Effector memory CD8-positive, alpha-beta T cell (primary cell): ENCODE results near the gene TWF2.
A peak's percentile ranks its signal among the peaks of the same experiment; 100 is the strongest.

Experiments used
- ATAC-seq: fragments of 150-1000 bp; cut with Tn5 transposase; replicated peaks from 2 replicates; pipeline ENCODE4 v1.10.0; 2021; ENCODE audit warnings: mild to moderate bottlenecking, moderate library complexity
- DNase-seq, 3 experiments: peaks; one replicate each; pipeline ENCODE4 v3.0.0; 2021
- H3K27ac Mint-ChIP-seq, 2 donors: one replicate each; pipeline ENCODE4 v1.8.0; 2022; ENCODE audit warnings: mild to moderate bottlenecking in 2 of 2, mixed read lengths in 2 of 2, moderate library complexity in 2 of 2
- H3K27me3 Mint-ChIP-seq, 2 donors: one replicate each; pipeline ENCODE4 v1.8.0; 2022; ENCODE audit warnings: mixed read lengths in 2 of 2
- H3K36me3 Mint-ChIP-seq: one replicate; pipeline ENCODE4 v1.8.0; 2022; ENCODE audit warnings: mild to moderate bottlenecking, moderate library complexity, mixed read lengths; ENCODE audit not compliant: insufficient read depth
- H3K4me1 Mint-ChIP-seq, 2 donors: one replicate each; pipeline ENCODE4 v1.8.0; 2022; ENCODE audit warnings: low read depth in 2 of 2, mixed read lengths in 2 of 2
- H3K4me3 Mint-ChIP-seq, 2 donors: one replicate each; pipeline ENCODE4 v1.8.0; 2022; ENCODE audit warnings: mild to moderate bottlenecking in 2 of 2, mixed read lengths in 2 of 2, moderate library complexity in 2 of 2
- H3K9me3 Mint-ChIP-seq, 2 donors: one replicate each; pipeline ENCODE4 v1.8.0; 2022; ENCODE audit warnings: mixed read lengths in 2 of 2

The TWF2 gene

GRCh38 chr3:52240886-52241370 lies 2.0 kb upstream of the TWF2 start:
- H3K4me3 Mint-ChIP-seq: peak overlapping the region; percentile 97 to 98
- H3K27ac Mint-ChIP-seq: peak overlapping the region; percentile 93 to 95
- no peak for DNase-seq
- H3K4me1 Mint-ChIP-seq: peaks cover 54 to 65% of the 10 kb centered on the region in 2 donors
- H3K27me3 Mint-ChIP-seq: no peaks in the 10 kb centered on the region
- peaks cover 31% of the 10 kb centered on the region for H3K36me3 Mint-ChIP-seq
- no peak for ATAC-seq
- no peaks in the 10 kb centered on the region for H3K9me3 Mint-ChIP-seq

DNA sequence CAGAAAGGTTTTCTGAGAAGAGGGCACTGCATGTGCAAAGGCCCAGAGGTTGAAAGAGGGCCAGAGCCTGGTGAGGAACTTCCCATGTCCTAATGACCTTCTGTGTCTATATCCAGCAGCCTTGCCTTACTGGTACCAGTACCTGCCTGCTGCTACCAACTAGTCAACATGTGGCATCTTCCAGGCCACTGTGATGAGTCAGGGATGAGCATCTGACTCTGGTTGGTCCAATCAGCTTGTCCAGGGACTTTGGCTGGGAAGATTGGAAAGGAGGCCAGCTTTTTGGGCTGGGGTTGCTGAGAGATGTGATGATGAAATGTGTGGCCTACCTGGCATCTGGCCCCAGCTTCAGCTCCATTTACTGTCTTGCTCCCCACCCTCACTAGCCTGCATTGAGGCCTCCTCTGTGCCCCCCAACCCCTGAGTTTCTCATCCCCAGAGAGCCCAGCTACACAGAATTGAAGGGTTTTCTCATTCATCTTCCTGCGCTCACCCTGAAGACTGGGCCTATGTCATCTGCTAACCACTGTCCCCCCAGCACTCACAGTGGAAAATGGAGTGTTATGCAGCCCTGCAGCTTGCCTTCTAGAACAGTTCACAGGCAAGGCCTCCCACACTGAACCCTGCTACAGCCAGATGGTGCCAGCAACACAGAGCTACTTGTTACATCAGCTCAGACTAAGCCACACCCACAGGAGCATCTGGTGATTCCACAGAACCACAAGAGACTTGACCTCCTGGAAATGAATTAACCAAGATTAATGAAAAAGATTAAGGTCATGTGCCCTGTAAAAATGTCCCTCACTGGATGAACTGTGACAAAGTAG lies 1.3 kb upstream of the TWF2 start:
- Mint-ChIP-seq H3K4me3 (peak overlapping the region; percentile 97 to 98), H3K4me1 (peaks cover 58 to 71% of the 10 kb centered on the region in 2 donors), H3K27me3 (no peaks in the 10 kb centered on the region), H3K9me3 (no peaks in the 10 kb centered on the region), H3K27ac (peak overlapping the region; percentile 93 to 95), H3K36me3 (peaks cover 29% of the 10 kb centered on the region)
- DNase-seq: no peak
- ATAC-seq: no peak

- peaks cover 33% of the 10 kb centered on the region for H3K36me3 Mint-ChIP-seq
Observed at GRCh38 chr3:52238193-52238760, 681 bp downstream of the TWF2 start.

GRCh38 chr3:52237657-52238172 lies 1.2 kb downstream of the TWF2 start:
- no peaks in the 10 kb centered on the region for H3K27me3 Mint-ChIP-seq
- peak overlapping the region; percentile 93 to 95 for H3K27ac Mint-ChIP-seq
- DNase-seq: no peak
- H3K4me1 Mint-ChIP-seq: peaks cover 59 to 66% of the 10 kb centered on the region in 2 donors
- no peaks in the 10 kb centered on the region for H3K9me3 Mint-ChIP-seq
- H3K36me3 Mint-ChIP-seq: peaks cover 33% of the 10 kb centered on the region
- peak overlapping the region; percentile 97 to 98 for H3K4me3 Mint-ChIP-seq
- no peak for ATAC-seq

More at GRCh38 chr3:52238193-52238760, 681 bp downstream of the TWF2 start:
- no peaks in the 10 kb centered on the region for H3K9me3 Mint-ChIP-seq
- no peaks in the 10 kb centered on the region for H3K27me3 Mint-ChIP-seq
- ATAC-seq (no peak), DNase-seq (no peak)
- H3K27ac Mint-ChIP-seq: peak overlapping the region; percentile 93 to 95
- H3K4me1 Mint-ChIP-seq: peaks cover 57 to 70% of the 10 kb centered on the region in 2 donors
- peak overlapping the region; percentile 97 to 98 for H3K4me3 Mint-ChIP-seq

DNA sequence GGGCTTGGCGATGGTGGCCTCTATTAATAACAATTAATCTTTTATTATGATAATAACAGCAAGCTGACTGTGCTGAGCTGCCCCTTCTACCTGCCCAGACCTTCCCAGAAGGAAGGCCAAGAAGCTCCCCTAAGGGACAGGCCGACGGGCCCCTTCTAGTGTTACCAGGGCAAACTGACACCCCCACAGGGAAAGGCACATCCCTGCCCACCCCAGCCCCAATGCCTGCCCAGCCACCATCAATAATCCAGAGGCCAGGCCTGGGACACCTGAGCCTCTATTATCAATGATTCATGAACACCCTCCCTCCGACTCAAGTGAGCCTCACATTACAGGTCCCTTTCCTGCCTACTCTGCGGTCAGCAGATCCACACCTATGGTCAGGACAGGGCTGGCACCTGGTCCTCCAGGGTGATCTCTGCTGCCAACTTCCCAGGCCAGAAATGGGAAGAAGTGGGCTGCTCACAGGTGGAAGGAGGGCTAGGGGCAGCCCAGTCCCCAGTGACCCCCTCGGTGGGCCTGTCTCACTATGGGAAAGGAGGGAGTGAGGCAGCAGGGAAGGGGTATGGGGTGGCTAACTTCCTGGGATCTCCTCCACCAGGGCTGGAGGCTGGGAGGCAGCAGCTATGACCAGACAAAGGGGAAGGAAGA lies 1.8 kb downstream of the TWF2 start:
- H3K4me3 Mint-ChIP-seq: peak overlapping the region; percentile 97 to 98
- ATAC-seq (no peak), DNase-seq (no peak)
- no peaks in the 10 kb centered on the region for H3K9me3 Mint-ChIP-seq
- H3K4me1 Mint-ChIP-seq: peaks cover 63 to 70% of the 10 kb centered on the region in 2 donors
- peak overlapping the region; percentile 93 to 95 for H3K27ac Mint-ChIP-seq
- H3K27me3 Mint-ChIP-seq: no peaks in the 10 kb centered on the region
- H3K36me3 Mint-ChIP-seq: peaks cover 39% of the 10 kb centered on the region

GRCh38 chr3:52236424-52236886 lies 2.5 kb downstream of the TWF2 start:
- H3K4me3 Mint-ChIP-seq: peak overlapping the region; percentile 46 to 98
- H3K27me3 Mint-ChIP-seq: no peaks in the 10 kb centered on the region
- peaks cover 69 to 73% of the 10 kb centered on the region in 2 donors for H3K4me1 Mint-ChIP-seq
- peaks cover 44% of the 10 kb centered on the region for H3K36me3 Mint-ChIP-seq
- H3K9me3 Mint-ChIP-seq: no peaks in the 10 kb centered on the region
- ATAC-seq (no peak), DNase-seq (no peak)
- peak overlapping the region in 1 of 2 donors; percentile 93 for H3K27ac Mint-ChIP-seq

DNA sequence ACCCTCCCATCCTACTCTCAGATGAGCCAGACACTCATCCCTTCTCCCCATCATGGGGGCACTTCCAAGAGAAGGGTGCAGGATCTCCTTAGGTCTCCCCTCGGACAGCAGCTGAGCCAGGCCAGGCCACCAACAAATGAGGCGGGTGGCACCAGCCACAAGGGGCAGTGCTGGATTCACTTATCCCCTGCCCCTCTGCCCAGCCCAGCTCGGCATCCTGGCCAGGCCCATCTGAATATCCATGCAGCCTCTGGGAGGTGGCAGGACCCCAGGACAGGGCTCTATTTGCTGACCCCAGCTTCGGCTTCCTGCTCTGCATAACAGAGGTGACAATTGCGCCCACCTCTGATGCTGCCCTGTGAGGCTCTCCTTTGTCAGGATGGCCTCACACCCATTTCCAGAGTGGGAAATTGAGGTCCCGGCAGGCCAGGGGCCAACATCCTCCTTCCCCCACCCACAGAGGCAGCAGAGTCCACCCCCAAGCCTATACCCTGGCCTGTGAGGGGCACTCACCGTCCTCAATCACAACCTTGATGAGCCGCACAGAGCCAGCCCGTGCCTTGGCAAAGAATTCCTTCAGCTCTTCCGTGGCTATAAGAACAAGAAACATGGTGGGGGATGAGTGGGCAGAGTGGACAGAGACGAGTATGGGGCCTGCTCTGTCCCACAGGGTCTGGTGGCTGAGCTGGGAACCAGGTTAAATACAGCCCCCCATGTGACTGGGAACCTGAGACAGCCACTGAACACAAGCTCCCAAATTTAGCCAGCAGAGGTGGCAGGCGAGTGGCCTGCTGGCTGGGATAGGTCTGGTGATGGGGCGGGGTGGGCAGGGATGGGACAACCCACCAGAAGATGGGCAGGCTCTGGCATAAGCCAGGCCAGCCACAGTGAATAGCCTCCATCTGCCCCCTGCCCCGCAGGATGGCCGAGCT lies 4.2 kb downstream of the TWF2 start:
- Mint-ChIP-seq H3K27me3 (no peaks in the 10 kb centered on the region), H3K4me1 (peaks cover 59 to 60% of the 10 kb centered on the region in 2 donors), H3K36me3 (peaks cover 52% of the 10 kb centered on the region), H3K9me3 (no peaks in the 10 kb centered on the region), H3K4me3 (peak overlapping the region in 1 of 2 donors; percentile 33), H3K27ac (peak overlapping the region; percentile 62 to 93)
- DNase-seq: no peak
- no peak for ATAC-seq

DNA sequence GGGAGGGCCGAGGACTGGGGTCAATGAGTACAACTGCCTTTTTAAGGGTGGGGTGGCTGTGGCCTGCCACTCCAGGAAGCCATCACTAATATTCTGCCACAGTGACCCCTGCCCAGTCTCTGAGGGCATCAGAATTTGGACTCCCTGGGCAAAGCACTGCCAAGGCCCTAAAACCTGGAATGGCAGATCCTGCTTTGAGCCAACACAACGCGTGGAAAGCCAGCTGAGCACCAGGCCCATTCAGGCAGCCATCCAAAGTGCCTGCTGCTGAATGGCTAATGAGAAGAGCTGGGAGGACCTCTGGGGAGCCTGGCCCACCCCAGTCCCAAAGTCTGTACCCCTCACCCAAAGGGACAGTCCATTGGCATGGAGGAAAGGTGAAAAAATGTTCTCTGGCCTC lies 5.0 kb downstream of the TWF2 start:
- no peak for DNase-seq
- no peak overlapping the region for H3K4me3 Mint-ChIP-seq
- H3K27me3 Mint-ChIP-seq: no peaks in the 10 kb centered on the region
- peaks cover 52% of the 10 kb centered on the region for H3K36me3 Mint-ChIP-seq
- H3K27ac Mint-ChIP-seq: peak overlapping the region in 1 of 2 donors; percentile 82
- peaks cover 54 to 55% of the 10 kb centered on the region in 2 donors for H3K4me1 Mint-ChIP-seq
- no peaks in the 10 kb centered on the region for H3K9me3 Mint-ChIP-seq
- no peak for ATAC-seq

- Mint-ChIP-seq H3K4me1 (peaks cover 50% of the 10 kb centered on the region in 2 donors), H3K36me3 (peaks cover 51% of the 10 kb centered on the region), H3K4me3 (no peak overlapping the region), H3K27ac (peak overlapping the region; percentile 15 to 73), H3K27me3 (no peaks in the 10 kb centered on the region), H3K9me3 (no peaks in the 10 kb centered on the region)
- DNase-seq (no peak), ATAC-seq (no peak)
Observed at GRCh38 chr3:52233108-52233591, 5.8 kb downstream of the TWF2 start.

GRCh38 chr3:52232279-52233107 lies 6.5 kb downstream of the TWF2 start:
- peaks cover 45 to 46% of the 10 kb centered on the region in 2 donors for H3K4me1 Mint-ChIP-seq
- no peak for DNase-seq
- H3K4me3 Mint-ChIP-seq: peak overlapping the region in 1 of 2 donors; percentile 46
- peaks cover 50% of the 10 kb centered on the region for H3K36me3 Mint-ChIP-seq
- H3K27ac Mint-ChIP-seq: peak overlapping the region; percentile 15 to 73
- H3K27me3 Mint-ChIP-seq: no peaks in the 10 kb centered on the region
- ATAC-seq: no peak
- no peaks in the 10 kb centered on the region for H3K9me3 Mint-ChIP-seq

DNA sequence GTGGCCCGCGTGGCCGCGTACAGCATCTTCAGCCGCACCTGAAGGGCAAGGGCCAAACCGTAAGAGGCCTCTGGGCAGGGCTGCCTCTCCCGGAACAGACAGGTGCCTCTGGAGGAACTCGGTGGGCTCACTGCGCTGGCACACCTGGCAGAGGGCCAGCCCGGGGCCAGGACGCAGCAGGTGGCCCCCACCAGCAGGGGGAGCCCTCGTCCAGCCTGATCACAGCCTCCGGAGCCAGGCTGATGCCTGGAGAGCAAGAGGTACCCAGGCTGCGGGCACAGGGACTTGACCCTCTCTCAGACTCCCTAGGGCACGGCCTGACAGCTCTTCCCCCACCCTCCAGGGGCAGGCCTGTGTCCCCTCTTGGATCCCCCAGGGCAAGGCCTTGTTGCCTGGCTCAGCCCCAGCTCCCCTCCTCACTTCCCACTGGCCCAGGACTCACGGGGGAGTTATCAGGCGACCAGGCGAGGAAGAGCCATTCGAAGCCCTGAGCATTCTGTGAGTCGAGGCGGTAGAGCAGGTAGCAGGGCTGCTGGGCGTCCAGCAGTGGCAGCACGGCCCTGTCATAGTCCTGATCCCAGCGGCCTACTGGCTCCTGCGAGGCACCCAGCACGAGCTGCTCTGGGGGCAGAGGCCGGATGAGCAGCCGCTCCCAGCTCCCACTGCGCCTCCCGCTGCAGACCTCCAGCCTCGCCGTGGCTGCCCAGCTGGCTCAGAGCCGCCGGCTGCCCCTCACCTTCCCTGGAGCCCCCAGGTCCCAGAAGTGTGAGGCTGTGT lies 7.3 kb downstream of the TWF2 start:
- Mint-ChIP-seq H3K4me3 (peak overlapping the region; percentile 46 to 65), H3K27ac (peak overlapping the region; percentile 62 to 81), H3K36me3 (peaks cover 50% of the 10 kb centered on the region), H3K9me3 (no peaks in the 10 kb centered on the region), H3K4me1 (peaks cover 43 to 44% of the 10 kb centered on the region in 2 donors), H3K27me3 (no peaks in the 10 kb centered on the region)
- DNase-seq (peak; percentile 91 to 92 (median 91)), ATAC-seq (peak; percentile 95)
